CD4-positive, alpha-beta T cell (primary cell): ENCODE data around the gene SCO2. TPM values are rescaled to one million over a fixed set of nuclear protein-coding genes. Genes with fewer than 3 reads are reported as not detected.
A peak's percentile ranks its signal among the peaks of the same experiment; 100 is the strongest.

Experiments
- ATAC-seq: fragments of 200-7000 bp; cut with Tn5 transposase; one replicate; pipeline ENCODE4 v1.10.0; 2022; ENCODE audit warnings: mild to moderate bottlenecking; ENCODE audit not compliant: poor library complexity
- CTCF ChIA-PET: fragments of 350-600 bp; sonication (Branson Sonifier 250); formaldehyde crosslinking; loops from one replicate; lab custom pipeline; 2021; ENCODE audit warnings: antibody characterized with exemption, inconsistent platforms; lab: Charles Lee
- POLR2A ChIA-PET: fragments of 350-600 bp; sonication (Branson Sonifier 250); formaldehyde crosslinking; loops from one replicate; lab custom pipeline; 2021; ENCODE audit warnings: antibody characterized with exemption, inconsistent platforms; lab: Charles Lee
- DNase-seq, 14 experiments: peaks; one replicate each; pipeline ENCODE4 v3.0.0-alpha.2; 2013 to 2020; ENCODE audit warnings: mixed read lengths in 2 of 14
- H3K27ac ChIP-seq, 2 donors: one replicate each; pipeline versions ENCODE4 v1.5.1 to v1.7.0; 2013; ENCODE audit warnings: low read length in 2 of 2, low read depth in 1 of 2, mild to moderate bottlenecking in 1 of 2
- H3K27me3 ChIP-seq, 2 experiments: 1 replicate in 1 of 2; 2 replicates in 1 of 2; pipeline versions ENCODE4 v1.6.1 to v1.7.0; 2013; ENCODE audit warnings: low read length in 2 of 2, control low read depth in 1 of 2, mild to moderate bottlenecking in 1 of 2, moderate library complexity in 1 of 2; ENCODE audit not compliant: insufficient read depth in 2 of 2, control insufficient read depth in 1 of 2
- H3K36me3 ChIP-seq: one replicate; pipeline ENCODE4 v1.6.1; 2013; ENCODE audit warnings: low read length, control low read depth; ENCODE audit not compliant: insufficient read depth
- H3K4me1 ChIP-seq: one replicate; pipeline ENCODE4 v1.6.1; 2013; ENCODE audit warnings: low read length, control low read depth; ENCODE audit not compliant: insufficient read depth
- H3K4me3 ChIP-seq: one replicate; pipeline ENCODE4 v1.5.1; 2013; ENCODE audit warnings: mild to moderate bottlenecking, low read length, moderate library complexity
- H3K9me3 ChIP-seq, 2 experiments: 1 replicate in 1 of 2; 2 replicates in 1 of 2; pipeline versions ENCODE4 v1.6.1 to v1.7.0; 2013; ENCODE audit warnings: low read length in 2 of 2, mild to moderate bottlenecking in 2 of 2, control low read depth in 1 of 2, moderate library complexity in 1 of 2; ENCODE audit not compliant: control insufficient read depth in 1 of 2, insufficient read depth in 1 of 2
- H3K27ac Mint-ChIP-seq: one replicate; pipeline ENCODE4 v1.8.0; 2020; ENCODE audit warnings: mixed read lengths
- H3K27me3 Mint-ChIP-seq: one replicate; pipeline ENCODE4 v1.8.0; 2021; ENCODE audit warnings: mixed read lengths
- H3K36me3 Mint-ChIP-seq: one replicate; pipeline ENCODE4 v1.8.0; 2021; ENCODE audit warnings: low read depth, mixed read lengths
- H3K4me1 Mint-ChIP-seq: one replicate; pipeline ENCODE4 v1.8.0; 2021; ENCODE audit warnings: low read depth, mixed read lengths
- H3K4me3 Mint-ChIP-seq: one replicate; pipeline ENCODE4 v1.8.0; 2020; ENCODE audit warnings: mild to moderate bottlenecking, mixed read lengths
- H3K9me3 Mint-ChIP-seq: one replicate; pipeline ENCODE4 v1.8.0; 2020; ENCODE audit warnings: mixed read lengths
- intact Hi-C, 2 experiments: fragments of 100-400 bp; cut with DNase I in 1 of 2; cut with micrococcal nuclease in 1 of 2; formaldehyde crosslinking; loops; one replicate each; pipeline versions ENCODE4 v1.15.1 to v1.9.0; 2023 to 2025; cut with DNase I, micrococcal nuclease
- total RNA-seq, 174 experiments: library from RNA in 2 of 174; stranded (reverse) in 2 of 174; gene quantifications; one replicate each; pipeline ENCODE4 v1.2.3 and lab custom pipeline; 2021 to 2026
- TF ChIP-seq, protein P1 (sequence below): fragments of 200-600 bp; IDR thresholded peaks from one replicate; pipeline ENCODE4 v1.8.0; 2022; ENCODE audit warnings: antibody characterized with exemption, mild to moderate bottlenecking

SCO2 gene
- total RNA-seq, 2 experiments from 2014 or later, result 0.61 to 5.6 TPM

GRCh38 chr22:50524676-50525103 lies 708 bp downstream of the SCO2 start:
- no peaks in the 10 kb centered on the region for H3K9me3 Mint-ChIP-seq
- no peak for ATAC-seq
- no peaks in the 10 kb centered on the region for H3K27me3 Mint-ChIP-seq
- Histone ChIP-seq H3K36me3 (peaks cover 35% of the 10 kb centered on the region), H3K4me1 (peaks cover 50% of the 10 kb centered on the region), H3K4me3 (peak overlapping the region; percentile 70), H3K27me3 (no peaks in the 10 kb centered on the region), H3K9me3 (no peaks in the 10 kb centered on the region), H3K27ac (peak overlapping the region; percentile 44 to 88)
- peaks cover 41% of the 10 kb centered on the region for H3K36me3 Mint-ChIP-seq
- intact Hi-C loops, result loop anchor here (1.0 to 5.0 kb wide), 7 partner anchors 16 to 98 kb away; partner anchors contain the start of genes NCAPH2 (in 2 of the 2), CHKB (in 1 of the 2) and SYCE3 (in 1 of the 2)
- H3K4me3 Mint-ChIP-seq, result peak overlapping the region; percentile 91
- no peak for DNase-seq
- POLR2A ChIA-PET, result interaction anchor here (1.2 to 6.7 kb wide), 15 partner anchors 10 to 334 kb away, joined by 3 to 258 read pairs (median 14); partner anchors contain the start of genes ARSA, HDAC10, KLHDC7B and LMF2
- peak overlapping the region; percentile 89 for H3K27ac Mint-ChIP-seq
- CTCF ChIA-PET, result interaction anchor here (1.3 to 5.2 kb wide), 12 partner anchors 15 to 281 kb away, joined by 3 to 70 read pairs (median 12); partner anchors contain the start of genes ARSA, HDAC10, LMF2 and NCAPH2
- peaks cover 28% of the 10 kb centered on the region for H3K4me1 Mint-ChIP-seq
- TF ChIP-seq, protein P1, sequence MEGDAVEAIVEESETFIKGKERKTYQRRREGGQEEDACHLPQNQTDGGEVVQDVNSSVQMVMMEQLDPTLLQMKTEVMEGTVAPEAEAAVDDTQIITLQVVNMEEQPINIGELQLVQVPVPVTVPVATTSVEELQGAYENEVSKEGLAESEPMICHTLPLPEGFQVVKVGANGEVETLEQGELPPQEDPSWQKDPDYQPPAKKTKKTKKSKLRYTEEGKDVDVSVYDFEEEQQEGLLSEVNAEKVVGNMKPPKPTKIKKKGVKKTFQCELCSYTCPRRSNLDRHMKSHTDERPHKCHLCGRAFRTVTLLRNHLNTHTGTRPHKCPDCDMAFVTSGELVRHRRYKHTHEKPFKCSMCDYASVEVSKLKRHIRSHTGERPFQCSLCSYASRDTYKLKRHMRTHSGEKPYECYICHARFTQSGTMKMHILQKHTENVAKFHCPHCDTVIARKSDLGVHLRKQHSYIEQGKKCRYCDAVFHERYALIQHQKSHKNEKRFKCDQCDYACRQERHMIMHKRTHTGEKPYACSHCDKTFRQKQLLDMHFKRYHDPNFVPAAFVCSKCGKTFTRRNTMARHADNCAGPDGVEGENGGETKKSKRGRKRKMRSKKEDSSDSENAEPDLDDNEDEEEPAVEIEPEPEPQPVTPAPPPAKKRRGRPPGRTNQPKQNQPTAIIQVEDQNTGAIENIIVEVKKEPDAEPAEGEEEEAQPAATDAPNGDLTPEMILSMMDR, result no peak

DNA sequence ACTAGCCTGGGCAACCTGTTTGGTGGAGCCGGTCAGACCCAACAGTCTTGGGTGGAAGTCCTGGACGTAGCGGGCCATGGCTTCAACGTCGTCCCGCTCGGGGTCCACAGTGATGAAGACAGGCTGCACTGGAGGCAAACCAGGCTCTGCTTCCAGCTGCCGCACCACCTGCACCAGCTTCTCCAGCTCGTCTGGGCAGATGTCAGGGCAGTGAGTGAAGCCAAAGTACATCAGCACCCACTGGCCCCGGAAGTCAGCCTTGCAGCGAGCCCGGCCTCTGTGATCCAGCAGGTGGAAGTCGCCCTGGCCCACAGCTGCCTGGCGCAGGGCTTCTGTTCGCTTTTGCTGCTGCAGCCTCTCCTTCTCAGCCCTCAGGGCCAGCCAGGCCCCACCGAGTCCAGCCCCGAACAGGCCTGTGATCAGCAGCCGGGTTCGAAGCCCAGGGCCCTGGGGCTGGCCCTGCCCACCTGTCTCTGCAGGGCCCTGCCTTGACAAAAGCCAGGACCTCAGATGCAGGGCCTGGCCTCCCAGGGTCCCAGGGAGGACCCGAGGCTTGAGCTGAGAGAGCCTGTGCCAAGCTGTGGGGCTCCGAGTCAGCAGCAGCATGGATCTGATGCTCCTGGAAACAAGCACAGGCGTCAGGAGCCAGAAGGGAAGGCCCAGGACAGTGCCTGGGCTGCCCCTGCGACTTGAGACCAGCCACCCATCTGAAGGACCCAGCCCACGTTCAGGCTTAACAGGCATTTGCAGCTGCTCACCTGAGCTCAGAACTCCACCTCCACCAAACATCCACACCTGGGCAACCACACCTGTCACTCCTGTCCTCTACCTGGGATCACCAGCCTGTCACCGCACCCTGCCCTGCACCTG lies 1.4 kb downstream of the SCO2 start:
- H3K36me3 Mint-ChIP-seq, result peaks cover 45% of the 10 kb centered on the region
- intact Hi-C loops, result loop anchor here in 1 of 2 experiments (2.0 kb wide), 1 partner anchor 15 kb away; the partner anchor contains the start of gene NCAPH2

DNA sequence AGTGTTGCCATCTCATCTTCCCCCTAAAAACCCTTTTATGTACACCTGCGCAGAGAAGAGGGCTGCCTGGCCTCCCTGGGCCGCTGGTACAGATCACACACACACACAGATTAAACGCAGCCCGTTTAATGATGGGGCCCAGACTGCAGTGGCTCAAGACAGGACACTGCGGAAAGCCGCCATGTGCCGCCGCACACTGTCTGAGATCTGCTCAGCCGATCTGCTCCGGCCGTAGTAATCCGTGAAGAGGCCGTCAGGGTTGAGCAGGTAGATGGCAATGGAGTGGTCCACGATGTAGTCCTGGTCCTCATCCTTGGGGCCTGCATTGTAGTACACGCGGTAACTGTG lies 2.0 kb downstream of the SCO2 start:
- TF ChIP-seq, protein P1, result no peak
- peaks cover 46% of the 10 kb centered on the region for H3K36me3 ChIP-seq
- ChIA-PET CTCF (no interaction called here), POLR2A (interaction anchor here (1.0 to 3.2 kb wide), 2 partner anchors 15 to 16 kb away, joined by 5 to 250 read pairs; partner anchors contain the start of genes LMF2 and NCAPH2)
- Mint-ChIP-seq H3K9me3 (no peaks in the 10 kb centered on the region), H3K27me3 (no peaks in the 10 kb centered on the region), H3K36me3 (peaks cover 50% of the 10 kb centered on the region), H3K27ac (peak overlapping the region; percentile 24), H3K4me3 (peak overlapping the region; percentile 91), H3K4me1 (peaks cover 25% of the 10 kb centered on the region)
- H3K4me1 ChIP-seq, result peaks cover 38% of the 10 kb centered on the region
- ATAC-seq (no peak), DNase-seq (no peak)
- intact Hi-C loops, result no loop called here
- no peak overlapping the region for H3K4me3 ChIP-seq
- no peaks in the 10 kb centered on the region for H3K9me3 ChIP-seq
- no peaks in the 10 kb centered on the region for H3K27me3 ChIP-seq
- no peak overlapping the region for H3K27ac ChIP-seq

More for the DNA sequence above, 1.4 kb downstream of the SCO2 start:
- no peaks in the 10 kb centered on the region for H3K9me3 ChIP-seq
- no peak for ATAC-seq
- H3K4me1 Mint-ChIP-seq, result peaks cover 28% of the 10 kb centered on the region
- CTCF ChIA-PET, result interaction anchor here (5.2 kb wide), 1 partner anchor 40 kb away, joined by 70 read pairs; the partner anchor contains the start of gene SYCE3
- H3K4me3 ChIP-seq, result peak overlapping the region; percentile 70
- H3K27ac Mint-ChIP-seq, result peak overlapping the region; percentile 89
- H3K4me3 Mint-ChIP-seq, result peak overlapping the region; percentile 91
- H3K9me3 Mint-ChIP-seq, result no peaks in the 10 kb centered on the region
- no peak overlapping the region for H3K27ac ChIP-seq
- H3K36me3 ChIP-seq, result peaks cover 40% of the 10 kb centered on the region
- DNase-seq, result peak in 2 of 14 experiments; percentile 26 to 47
- peaks cover 44% of the 10 kb centered on the region for H3K4me1 ChIP-seq
- TF ChIP-seq, protein P1, result no peak
- H3K27me3 Mint-ChIP-seq, result no peaks in the 10 kb centered on the region
- H3K27me3 ChIP-seq, result no peaks in the 10 kb centered on the region
- POLR2A ChIA-PET, result interaction anchor here (1.7 to 6.7 kb wide), 7 partner anchors 14 to 97 kb away, joined by 7 to 258 read pairs (median 71); partner anchors contain the start of genes KLHDC7B, LMF2, NCAPH2 and SYCE3
